ENCODE results near the gene ATXN1.

GRCh38 chr6:16773362-16773761 lies 12.1 kb upstream of the ATXN1 start:
- TF ChIP-seq CTCF (optimal IDR thresholded peaks at IDR 0.05 in 1 of 3, IDR thresholded peaks at IDR 0.05 in 1 of 3, conservative IDR thresholded peaks at IDR 0.05 in 1 of 3; ENCODE audit: extremely low read depth in 1 of 3, insufficient read depth in 2 of 3, low read length in 3 of 3) (no peak), EZH2 (IDR thresholded peaks at IDR 0.05; ENCODE audit: low read length) (no peak)

Data from keratinocyte (primary cell).